Immature natural killer cell (primary cell): ENCODE data around the gene PRSS38. TPM values are rescaled to one million over a fixed set of nuclear protein-coding genes. Genes with fewer than 3 reads are reported as not detected.

Source experiments
- DNase-seq, 3 donors: peaks; one replicate each; pipeline ENCODE4 v3.0.0; 2022; ENCODE audit warnings: mixed read lengths in 1 of 3
- H3K27ac Mint-ChIP-seq, 6 donors: one replicate each; pipeline ENCODE4 v1.8.0; 2020; ENCODE audit warnings: mixed read lengths in 6 of 6, mild to moderate bottlenecking in 5 of 6, inconsistent platforms in 4 of 6, moderate library complexity in 3 of 6
- H3K27me3 Mint-ChIP-seq, 3 donors: one replicate each; pipeline ENCODE4 v1.8.0; 2020 to 2021; ENCODE audit warnings: low read depth in 3 of 3, mild to moderate bottlenecking in 3 of 3, mixed read lengths in 3 of 3, moderate library complexity in 3 of 3, inconsistent platforms in 1 of 3
- H3K36me3 Mint-ChIP-seq, 3 donors: one replicate each; pipeline ENCODE4 v1.8.0; 2020; ENCODE audit warnings: mixed read lengths in 3 of 3, inconsistent platforms in 2 of 3, mild to moderate bottlenecking in 2 of 3
- H3K4me1 Mint-ChIP-seq, 2 donors: one replicate each; pipeline ENCODE4 v1.8.0; 2020; ENCODE audit warnings: inconsistent platforms in 2 of 2, mild to moderate bottlenecking in 2 of 2, mixed read lengths in 2 of 2, moderate library complexity in 1 of 2
- H3K4me3 Mint-ChIP-seq, 5 donors: one replicate each; pipeline ENCODE4 v1.8.0; 2020; ENCODE audit warnings: mild to moderate bottlenecking in 5 of 5, mixed read lengths in 5 of 5, inconsistent platforms in 3 of 5, moderate library complexity in 3 of 5
- H3K9me3 Mint-ChIP-seq, 6 donors: one replicate each; pipeline ENCODE4 v1.8.0; 2020; ENCODE audit warnings: mild to moderate bottlenecking in 6 of 6, mixed read lengths in 6 of 6, inconsistent platforms in 4 of 6, moderate library complexity in 3 of 6
- polyA plus RNA-seq, 3 donors: library from polyadenylated mRNA; unstranded; fragments of 300-500 nt; fragmentation: Illumina TruSeq; gene quantifications; one replicate each; pipeline ENCODE4 v1.2.3, GENCODE V29; 2021

Gene PRSS38
- polyA plus RNA-seq, 3 donors from 2014 or later = not detected

DNA sequence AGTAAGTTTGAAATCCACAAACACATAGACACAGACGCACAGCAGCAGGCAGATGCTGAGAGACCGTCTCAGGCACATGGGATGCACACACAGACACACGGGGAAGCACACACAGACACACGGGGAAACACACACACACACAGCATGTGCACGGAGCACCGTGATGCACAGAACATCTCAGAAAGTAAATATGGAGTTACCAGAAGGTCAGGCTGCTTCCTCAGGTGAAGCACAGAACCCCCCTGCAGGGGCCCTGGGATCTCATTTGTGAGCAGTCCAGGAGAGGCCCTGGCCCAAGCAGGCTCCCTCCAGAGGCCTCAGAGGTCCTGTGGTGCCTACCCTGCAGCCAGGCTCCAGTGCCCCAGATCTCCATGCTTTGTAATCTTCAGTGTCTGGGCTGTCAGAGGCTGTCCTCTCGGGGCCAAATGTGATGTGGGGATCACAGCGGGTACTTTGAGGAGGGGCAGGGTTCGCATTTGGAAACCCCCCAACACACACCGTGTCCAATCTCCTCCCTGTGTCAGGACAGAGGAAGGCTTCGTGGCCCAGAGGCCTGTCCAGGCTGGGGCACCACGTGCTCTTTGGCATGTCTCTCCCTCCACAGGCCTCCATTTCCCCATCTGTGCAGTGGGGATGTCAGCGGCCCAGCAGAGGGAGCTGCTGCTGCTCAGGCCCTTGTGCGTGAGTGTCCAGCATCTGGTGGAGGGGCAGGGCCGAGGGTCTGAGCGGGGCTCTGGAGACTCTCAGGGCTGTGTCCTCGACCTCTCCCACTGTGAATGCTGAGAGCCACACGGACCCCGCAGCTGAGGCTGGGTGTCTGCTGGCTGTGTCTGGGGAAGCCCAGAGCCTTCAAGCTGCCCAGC is 23.0 kb upstream of the PRSS38 start:
- DNase-seq = no peak
- Mint-ChIP-seq H3K9me3 (peaks cover 0 to 2% (median 0%) of the 10 kb centered on the region in 6 donors), H3K27me3 (peaks cover 2 to 7% (median 2%) of the 10 kb centered on the region in 3 donors), H3K36me3 (no peaks in the 10 kb centered on the region), H3K27ac (no peak overlapping the region), H3K4me3 (no peak overlapping the region), H3K4me1 (peaks cover 2 to 4% of the 10 kb centered on the region in 2 donors)

DNA sequence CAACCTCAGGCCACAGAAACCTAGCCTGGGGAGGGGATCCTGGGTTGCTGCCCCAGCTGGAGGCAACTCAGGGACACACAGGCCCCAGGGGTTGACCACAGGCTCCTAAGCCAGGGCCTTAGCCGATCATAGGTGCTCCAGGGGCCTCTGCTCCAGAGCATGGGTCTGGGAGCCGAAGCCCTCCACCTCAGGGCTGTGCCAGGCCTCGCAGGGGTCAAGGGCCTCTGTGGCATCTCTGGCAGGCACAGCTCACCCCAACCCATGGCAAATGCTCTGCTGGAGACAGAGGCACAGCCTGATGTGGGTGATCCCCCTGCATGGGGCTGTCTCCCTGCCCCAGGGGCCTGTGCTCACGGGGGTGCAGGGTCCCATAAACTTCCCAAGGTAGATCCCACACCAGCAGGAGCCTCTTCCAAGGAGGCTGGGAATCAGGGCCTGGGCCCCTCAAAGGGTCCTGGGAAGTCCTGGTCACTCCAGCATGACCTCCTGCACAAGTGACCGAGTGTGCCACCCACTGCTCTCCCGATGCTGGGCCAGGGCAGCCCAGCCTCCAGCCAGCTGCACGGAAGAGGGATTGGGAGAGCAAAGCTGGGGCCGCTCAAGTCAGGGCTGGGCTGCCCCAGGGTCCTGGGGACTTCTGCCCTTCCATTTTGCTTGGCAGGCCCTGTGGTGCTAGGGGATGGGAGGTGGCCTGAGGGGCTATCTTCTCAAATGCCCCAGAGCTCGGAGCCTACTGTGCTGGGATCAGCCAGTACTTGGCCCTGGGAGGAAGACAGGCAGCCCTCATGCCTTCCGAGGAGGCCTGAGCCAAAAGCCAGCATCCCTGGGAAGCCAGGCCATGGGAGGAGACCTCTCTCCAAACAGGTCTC is 22.2 kb upstream of the PRSS38 start:
- Mint-ChIP-seq H3K27ac (no peak overlapping the region), H3K4me1 (peaks cover 0 to 2% of the 10 kb centered on the region in 2 donors)

DNA sequence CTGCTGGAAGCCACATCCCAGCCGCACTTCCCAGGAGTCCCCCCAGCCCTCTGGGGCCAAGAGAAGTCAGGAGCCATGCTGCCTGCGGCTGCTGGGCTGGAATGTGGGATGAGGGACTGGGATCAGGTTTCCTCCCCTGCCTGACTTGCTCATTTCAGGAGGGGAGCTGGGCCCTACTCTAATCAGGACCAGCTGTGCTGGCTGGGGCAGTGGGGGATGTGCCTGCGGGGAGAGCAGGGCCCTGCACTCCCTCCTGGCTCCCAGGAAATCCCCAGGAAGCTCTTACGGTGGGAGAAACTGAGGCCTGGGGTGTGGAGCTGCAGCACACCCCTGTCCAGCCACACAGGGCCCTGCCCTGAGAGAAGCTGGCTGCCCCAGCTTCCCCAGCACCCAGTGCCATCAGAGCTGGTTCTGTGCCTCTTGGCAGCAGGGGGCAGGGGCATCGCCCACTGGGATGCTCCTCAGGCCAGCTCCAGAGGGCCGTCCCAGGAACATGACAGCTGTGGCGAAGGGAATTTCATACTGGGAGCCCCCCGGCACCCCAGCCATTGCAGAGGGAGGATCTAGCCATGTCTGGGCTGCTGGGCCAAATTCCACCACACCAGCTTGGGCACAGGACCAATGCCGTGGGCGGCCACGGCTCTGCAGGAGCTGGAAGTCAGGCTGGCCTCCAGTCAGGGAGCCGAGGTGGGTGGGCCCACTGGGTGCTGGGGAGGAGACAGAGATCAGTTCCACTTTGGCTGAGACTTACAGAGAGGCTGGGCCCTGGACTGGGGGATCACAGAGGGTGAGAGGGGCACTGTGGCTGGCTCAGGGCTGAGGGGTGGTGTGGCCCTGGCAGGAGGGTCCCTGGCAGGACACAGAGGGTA is 21.3 kb upstream of the PRSS38 start:
- peaks cover 0 to 2% of the 10 kb centered on the region in 2 donors for H3K4me1 Mint-ChIP-seq
- peaks cover 0 to 2% (median 0%) of the 10 kb centered on the region in 6 donors for H3K9me3 Mint-ChIP-seq
- DNase-seq = no peak
- H3K27me3 Mint-ChIP-seq = peaks cover 0 to 3% (median 2%) of the 10 kb centered on the region in 3 donors
- no peak overlapping the region for H3K27ac Mint-ChIP-seq
- H3K36me3 Mint-ChIP-seq = no peaks in the 10 kb centered on the region
- H3K4me3 Mint-ChIP-seq = no peak overlapping the region

More for the DNA sequence above, 22.2 kb upstream of the PRSS38 start:
- Mint-ChIP-seq H3K4me3 (no peak overlapping the region), H3K36me3 (no peaks in the 10 kb centered on the region), H3K27me3 (peaks cover 0 to 5% (median 2%) of the 10 kb centered on the region in 3 donors), H3K9me3 (peaks cover 0 to 2% (median 0%) of the 10 kb centered on the region in 6 donors)
- no peak for DNase-seq

DNA sequence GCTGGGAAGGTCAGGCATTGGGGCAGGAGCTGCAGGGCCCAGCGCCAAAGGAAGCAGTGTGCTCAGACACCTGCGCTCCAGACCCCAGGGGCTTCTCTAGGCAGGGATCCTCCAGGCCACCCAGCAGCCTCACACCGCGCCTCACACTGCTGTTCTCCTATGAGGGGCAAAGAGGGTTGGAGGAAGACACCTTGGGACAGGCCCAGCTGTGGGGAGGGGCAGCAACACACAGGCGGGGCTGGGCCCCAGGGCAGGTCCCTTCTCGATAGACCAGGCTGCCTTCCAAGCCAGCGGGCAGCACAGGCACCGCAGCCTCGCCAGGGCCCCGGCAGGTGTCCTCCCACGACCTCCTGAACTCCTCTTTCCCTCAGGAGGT is 20.7 kb upstream of the PRSS38 start:
- no peak for DNase-seq
- no peaks in the 10 kb centered on the region for H3K4me1 Mint-ChIP-seq

DNA sequence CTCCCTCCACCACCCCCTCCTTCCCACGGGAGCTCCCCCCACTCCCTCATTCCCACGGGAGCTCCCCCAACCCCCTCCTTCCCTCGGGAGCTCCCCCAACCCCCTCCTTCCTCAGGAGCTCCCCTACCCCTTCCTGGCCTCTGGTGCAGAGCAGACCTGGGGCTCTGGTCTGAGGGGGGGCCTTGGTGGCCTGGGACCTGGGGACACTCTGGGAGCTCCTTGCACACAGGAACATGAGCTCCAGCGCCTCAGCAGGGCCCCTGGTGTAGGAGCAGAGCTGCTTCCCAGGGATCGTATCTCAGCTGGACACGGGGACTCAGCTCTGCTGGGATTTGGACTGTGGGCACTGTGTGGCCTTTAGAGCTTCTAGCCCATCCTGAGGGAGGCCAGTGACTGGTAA is 19.7 kb upstream of the PRSS38 start:
- H3K27ac Mint-ChIP-seq = no peak overlapping the region

More for the DNA sequence above, 20.7 kb upstream of the PRSS38 start:
- peaks cover 0 to 3% (median 2%) of the 10 kb centered on the region in 3 donors for H3K27me3 Mint-ChIP-seq
- H3K27ac Mint-ChIP-seq = no peak overlapping the region
- no peak overlapping the region for H3K4me3 Mint-ChIP-seq
- H3K9me3 Mint-ChIP-seq = no peaks in the 10 kb centered on the region
- no peaks in the 10 kb centered on the region for H3K36me3 Mint-ChIP-seq

DNA sequence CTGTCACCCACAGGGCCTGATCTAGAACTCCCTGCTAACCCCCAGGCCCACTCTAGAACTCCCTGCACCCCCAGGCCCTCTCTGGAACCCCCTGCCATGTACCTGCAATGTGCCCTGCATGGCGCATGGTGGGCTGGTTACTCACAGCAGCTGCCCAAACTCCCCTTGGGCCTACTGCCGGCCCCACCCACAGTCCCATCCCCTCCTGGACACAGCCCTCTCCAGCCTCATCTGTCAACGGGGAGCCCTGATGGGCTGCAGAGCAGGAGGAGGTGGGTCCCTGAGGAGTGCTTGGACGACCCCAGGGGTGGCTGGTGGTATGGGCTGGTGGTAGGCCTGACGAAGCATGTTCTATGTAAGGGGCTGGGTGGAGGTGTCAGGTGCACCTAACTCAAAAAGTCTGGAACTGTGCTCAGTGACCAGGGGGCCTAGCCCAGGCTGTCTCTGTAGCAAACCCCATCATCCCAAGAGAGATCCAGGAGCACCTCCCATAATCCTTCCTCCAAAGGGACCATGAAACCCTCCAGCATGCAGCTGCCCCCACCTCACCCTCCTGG is 19.0 kb upstream of the PRSS38 start:
- no peaks in the 10 kb centered on the region for H3K36me3 Mint-ChIP-seq
- no peak for DNase-seq
- no peaks in the 10 kb centered on the region for H3K4me1 Mint-ChIP-seq
- H3K9me3 Mint-ChIP-seq = no peaks in the 10 kb centered on the region
- no peak overlapping the region for H3K27ac Mint-ChIP-seq
- H3K4me3 Mint-ChIP-seq = no peak overlapping the region
- peaks cover 0 to 5% (median 3%) of the 10 kb centered on the region in 3 donors for H3K27me3 Mint-ChIP-seq

More for the DNA sequence above, 19.7 kb upstream of the PRSS38 start:
- peaks cover 0 to 3% (median 1%) of the 10 kb centered on the region in 3 donors for H3K27me3 Mint-ChIP-seq
- no peak overlapping the region for H3K4me3 Mint-ChIP-seq
- H3K36me3 Mint-ChIP-seq = no peaks in the 10 kb centered on the region
- H3K4me1 Mint-ChIP-seq = no peaks in the 10 kb centered on the region
- H3K9me3 Mint-ChIP-seq = no peaks in the 10 kb centered on the region
- DNase-seq = no peak

DNA sequence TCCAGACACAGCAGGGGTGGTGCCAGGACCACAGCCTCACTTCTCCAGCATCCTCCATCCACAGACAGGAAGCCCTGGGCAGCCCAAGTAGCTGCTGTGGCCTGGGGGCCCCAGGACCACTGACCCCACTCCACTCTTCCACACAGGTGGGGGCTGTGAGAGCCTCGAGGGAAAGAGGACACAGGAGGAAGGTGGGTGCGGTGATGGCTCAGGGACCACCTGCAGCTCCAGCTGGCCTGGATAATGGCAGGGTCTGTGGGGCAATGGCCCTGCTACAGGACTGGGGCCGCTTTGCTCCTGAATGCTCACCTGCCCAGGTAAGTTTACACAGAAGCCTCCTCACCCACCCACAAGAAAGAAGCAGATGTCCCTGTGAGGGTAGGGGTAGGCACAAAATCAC is 18.3 kb upstream of the PRSS38 start:
- H3K4me1 Mint-ChIP-seq = no peaks in the 10 kb centered on the region
- no peaks in the 10 kb centered on the region for H3K36me3 Mint-ChIP-seq

DNA sequence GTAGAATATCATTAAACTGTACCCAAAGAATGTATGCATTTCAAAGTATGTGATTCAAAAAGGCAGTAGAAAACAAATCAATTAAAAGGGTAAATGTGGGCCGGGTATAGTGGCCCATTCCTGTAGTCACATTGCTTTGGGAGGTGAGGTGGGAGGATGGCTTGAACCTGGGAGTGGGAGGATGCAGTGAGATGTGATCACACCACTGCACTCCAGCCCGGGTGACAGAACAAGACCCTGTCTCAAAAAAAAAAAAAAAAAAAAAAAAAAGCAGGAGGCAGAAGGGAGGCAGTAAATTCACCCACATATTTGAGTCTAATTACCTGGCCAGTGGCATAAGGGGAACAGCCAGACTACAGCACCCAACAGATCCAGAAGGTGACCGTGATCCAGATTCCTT is 17.9 kb upstream of the PRSS38 start:
- H3K27ac Mint-ChIP-seq = no peak overlapping the region
- no peaks in the 10 kb centered on the region for H3K9me3 Mint-ChIP-seq
- H3K4me3 Mint-ChIP-seq = no peak overlapping the region
- no peak for DNase-seq
- H3K27me3 Mint-ChIP-seq = peaks cover 0 to 5% (median 3%) of the 10 kb centered on the region in 3 donors
- no peaks in the 10 kb centered on the region for H3K36me3 Mint-ChIP-seq
- no peaks in the 10 kb centered on the region for H3K4me1 Mint-ChIP-seq

More for the DNA sequence above, 18.3 kb upstream of the PRSS38 start:
- DNase-seq = no peak
- H3K9me3 Mint-ChIP-seq = no peaks in the 10 kb centered on the region
- H3K27ac Mint-ChIP-seq = no peak overlapping the region
- no peak overlapping the region for H3K4me3 Mint-ChIP-seq
- H3K27me3 Mint-ChIP-seq = peaks cover 0 to 5% (median 3%) of the 10 kb centered on the region in 3 donors

DNA sequence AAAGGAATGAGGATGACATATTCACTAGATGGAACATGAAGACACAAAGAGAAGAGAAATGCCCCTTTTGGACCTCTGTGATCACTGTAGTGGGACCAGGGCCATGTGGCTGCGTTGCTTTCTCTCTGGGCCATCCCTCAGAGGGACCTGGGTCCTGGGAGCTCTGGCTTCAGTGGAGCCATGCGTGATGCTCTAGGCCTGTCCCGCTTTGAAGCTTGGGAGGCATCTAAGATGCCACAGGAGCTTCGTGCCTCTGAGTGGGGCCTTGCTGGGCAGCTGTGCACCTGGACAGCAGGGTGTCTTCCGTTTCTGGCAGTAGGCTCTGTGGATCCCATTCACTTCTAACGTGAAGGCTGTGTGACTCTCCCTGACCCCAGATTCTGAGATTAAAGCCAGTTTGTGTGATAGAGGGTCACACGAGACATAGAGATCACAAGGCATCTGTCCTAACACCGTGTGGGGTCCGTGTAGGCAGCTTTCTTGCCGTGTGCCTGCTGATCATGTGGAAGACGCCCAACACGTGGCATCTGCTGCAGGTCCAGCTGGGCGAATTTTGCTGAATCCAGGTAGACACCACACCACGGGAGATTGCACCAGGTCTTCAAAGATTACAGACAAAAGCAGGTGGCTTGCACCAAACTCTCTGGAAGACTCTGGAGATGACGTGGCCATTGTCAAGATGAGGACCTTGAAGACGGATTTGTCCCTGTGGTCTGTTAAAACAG is 17.2 kb upstream of the PRSS38 start:
- no peaks in the 10 kb centered on the region for H3K4me1 Mint-ChIP-seq
- H3K36me3 Mint-ChIP-seq = no peaks in the 10 kb centered on the region
- no peak for DNase-seq
- H3K9me3 Mint-ChIP-seq = no peaks in the 10 kb centered on the region
- no peak overlapping the region for H3K27ac Mint-ChIP-seq
- H3K27me3 Mint-ChIP-seq = peaks cover under 1 to 5% (median 3%) of the 10 kb centered on the region in 3 donors
- no peak overlapping the region for H3K4me3 Mint-ChIP-seq

DNA sequence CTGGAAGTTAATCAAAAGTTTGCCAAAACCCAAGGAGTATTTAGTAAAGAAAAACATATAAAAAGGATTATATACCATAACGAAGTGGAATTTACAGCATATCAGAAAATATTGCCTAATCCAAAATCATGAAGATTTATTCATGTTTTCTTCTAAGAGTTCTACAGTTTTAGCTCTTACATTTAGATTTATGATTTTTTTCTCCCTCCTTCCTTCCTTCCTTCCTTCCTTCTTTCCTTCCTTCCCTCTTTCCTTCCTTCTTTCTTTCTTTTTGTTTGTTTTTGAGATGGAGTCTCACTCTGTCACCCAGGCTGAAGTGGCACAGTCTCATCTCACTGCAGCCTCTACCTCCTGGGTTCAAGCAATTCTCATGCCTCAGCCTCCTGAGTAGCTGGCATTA is 15.7 kb upstream of the PRSS38 start:
- Mint-ChIP-seq H3K36me3 (no peaks in the 10 kb centered on the region), H3K9me3 (peaks cover 0 to 15% (median 3%) of the 10 kb centered on the region in 6 donors), H3K27ac (no peak overlapping the region), H3K27me3 (peaks cover 4 to 9% (median 7%) of the 10 kb centered on the region in 3 donors), H3K4me3 (no peak overlapping the region), H3K4me1 (no peaks in the 10 kb centered on the region)
- DNase-seq = no peak

DNA sequence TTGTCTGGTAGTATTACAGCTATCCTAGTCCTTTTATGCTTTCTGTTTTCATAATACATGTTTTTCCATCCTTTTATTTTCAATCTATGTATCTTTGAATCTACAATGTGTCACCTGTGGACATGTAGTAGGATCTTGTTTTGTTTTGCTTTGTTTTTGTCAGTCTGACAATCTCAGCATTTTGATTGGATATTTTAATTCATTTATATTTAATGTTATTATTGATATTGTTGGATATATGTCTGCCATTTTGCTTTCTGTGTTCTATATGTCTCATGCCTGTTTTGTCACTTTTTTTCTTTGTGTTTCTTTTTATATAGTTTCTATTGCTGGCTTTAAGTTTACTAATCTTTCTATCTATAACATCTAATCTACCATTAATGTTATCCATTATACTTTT is 11.5 kb upstream of the PRSS38 start:
- H3K9me3 Mint-ChIP-seq = peaks cover 0 to 17% (median 7%) of the 10 kb centered on the region in 6 donors
- no peaks in the 10 kb centered on the region for H3K36me3 Mint-ChIP-seq
- no peak for DNase-seq
- peaks cover 7 to 10% of the 10 kb centered on the region in 2 donors for H3K4me1 Mint-ChIP-seq
- no peak overlapping the region for H3K4me3 Mint-ChIP-seq
- H3K27ac Mint-ChIP-seq = no peak overlapping the region
- peaks cover 4 to 15% (median 7%) of the 10 kb centered on the region in 3 donors for H3K27me3 Mint-ChIP-seq

DNA sequence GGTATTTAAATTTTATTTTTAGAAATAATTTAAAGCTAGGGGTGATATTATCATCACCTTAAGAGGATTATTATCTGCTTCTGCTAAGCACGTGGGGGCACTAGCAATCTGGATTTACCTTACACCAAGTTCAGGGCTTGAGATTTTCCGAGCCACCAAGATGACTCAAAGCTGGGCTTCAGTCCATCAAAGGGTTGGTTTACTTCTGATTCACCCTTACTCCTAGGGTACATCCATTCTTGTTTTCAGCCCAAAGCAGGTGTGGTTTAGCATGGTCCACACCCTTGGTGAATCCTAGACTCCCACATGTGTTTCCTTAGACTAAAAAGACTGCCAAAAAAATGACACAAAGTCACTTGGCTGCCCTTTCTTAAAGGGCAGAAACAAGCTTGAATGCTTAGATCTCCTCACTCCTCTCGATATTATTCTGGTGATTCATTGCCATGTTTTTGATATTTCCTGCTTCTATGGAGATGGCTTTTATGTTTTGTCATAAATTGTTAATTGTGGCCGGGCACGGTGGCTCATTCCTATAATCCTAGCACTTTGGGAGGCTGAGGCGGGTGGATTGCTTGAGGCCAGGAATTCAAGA is 9.8 kb upstream of the PRSS38 start:
- H3K9me3 Mint-ChIP-seq = peaks cover 0 to 17% (median 7%) of the 10 kb centered on the region in 6 donors
- no peak overlapping the region for H3K27ac Mint-ChIP-seq
- peaks cover 4 to 14% (median 10%) of the 10 kb centered on the region in 3 donors for H3K27me3 Mint-ChIP-seq

More for the DNA sequence above, 9.8 kb upstream of the PRSS38 start:
- Mint-ChIP-seq H3K36me3 (no peaks in the 10 kb centered on the region), H3K4me1 (peaks cover 7 to 13% of the 10 kb centered on the region in 2 donors), H3K4me3 (no peak overlapping the region)
- no peak for DNase-seq
